COLO668 (cell line): ENCODE data around the gene MYOG.

ENCODE experiments used
- DNase-seq: peaks from one replicate; lab custom pipeline; 2025; ENCODE audit not compliant: unreplicated experiment; lab: John Stamatoyannopoulos, UW

Gene MYOG

DNA sequence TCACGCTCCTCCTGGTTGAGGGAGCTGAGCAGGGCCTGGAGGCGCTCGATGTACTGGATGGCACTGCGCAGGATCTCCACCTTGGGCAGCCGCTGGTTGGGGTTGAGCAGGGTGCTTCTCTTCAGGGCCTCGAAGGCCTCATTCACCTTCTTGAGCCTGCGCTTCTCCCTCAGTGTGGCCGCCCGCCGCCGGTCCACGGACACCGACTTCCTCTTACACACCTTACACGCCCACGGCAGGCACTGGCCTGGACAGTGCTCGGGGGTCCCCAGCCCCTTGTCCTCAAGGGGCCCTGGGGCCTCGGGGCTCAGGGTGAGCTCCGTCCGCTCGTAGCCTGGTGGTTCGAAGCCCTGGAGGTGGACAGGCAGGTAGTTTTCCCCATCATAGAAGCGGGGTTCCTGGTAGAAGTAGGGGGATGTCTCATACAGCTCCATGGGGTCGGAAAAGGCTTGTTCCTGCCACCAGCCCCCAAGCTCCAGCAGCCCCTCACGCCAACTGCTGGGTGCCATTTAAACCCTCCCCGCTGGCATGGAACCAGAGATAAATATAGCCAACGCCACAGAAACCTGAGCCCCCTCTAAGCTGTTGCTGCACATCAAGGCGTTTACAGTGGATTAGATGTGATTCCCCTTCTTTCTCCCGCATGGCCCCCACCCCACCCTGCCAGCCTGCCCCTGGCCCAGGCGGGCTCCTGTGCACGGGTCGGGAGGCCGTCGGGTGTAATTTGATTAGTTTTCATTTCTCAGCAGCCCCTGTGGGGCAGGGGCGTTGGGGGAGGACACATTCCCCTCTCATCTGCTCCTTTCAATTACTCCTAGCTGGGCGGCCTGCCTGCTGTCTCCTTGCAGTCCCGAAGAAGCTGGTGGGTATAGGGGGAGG, at the start of gene MYOG:
MYOG (minus strand) TSS at position 485 of the 879 bp plus-strand sequence; CDS start at position 434, 51 bp downstream.
- no peak for DNase-seq

- no peak for DNase-seq
Observed at GRCh38 chr1:203133970-203134725, 48.3 kb upstream of the MYOG start.

DNA sequence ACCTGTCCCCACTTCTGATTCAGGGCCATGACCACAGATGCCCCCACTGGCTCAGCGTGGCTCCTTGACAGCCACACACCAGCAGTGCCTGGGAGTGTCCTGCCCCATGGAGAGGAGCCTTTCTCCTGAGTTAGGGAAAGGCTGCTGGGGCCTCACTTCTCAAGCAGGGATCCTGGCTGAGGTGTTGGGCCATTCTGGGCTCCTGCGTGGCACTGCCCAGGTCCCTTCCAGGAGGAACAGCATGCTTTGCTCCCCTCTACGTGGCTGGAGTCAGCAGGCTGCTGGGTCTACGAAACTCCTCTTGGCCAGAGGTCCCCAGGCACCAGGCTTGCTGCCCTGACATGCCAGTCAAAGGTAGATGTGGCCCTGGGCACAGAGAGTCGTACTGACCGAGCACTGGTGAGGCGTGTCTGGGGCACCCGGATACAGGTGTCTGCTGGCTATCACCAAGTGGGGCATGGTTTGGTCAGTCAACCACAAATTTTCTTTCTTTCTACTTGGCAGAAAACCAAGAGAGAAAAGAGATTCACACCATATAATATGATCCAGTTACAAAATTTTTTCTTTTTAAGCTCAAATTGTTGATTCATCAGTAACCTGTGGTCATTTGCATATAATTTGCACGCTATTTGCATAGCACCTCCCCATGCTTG, 45.9 kb upstream of the MYOG start:
- no peak for DNase-seq

- DNase-seq = no peak
Observed at GRCh38 chr1:203130358-203130985, 44.7 kb upstream of the MYOG start.

GRCh38 chr1:203129501-203130231, 43.9 kb upstream of the MYOG start:
- peak; percentile 17 for DNase-seq

GRCh38 chr1:203128716-203129500, 43.1 kb upstream of the MYOG start:
- no peak for DNase-seq

DNA sequence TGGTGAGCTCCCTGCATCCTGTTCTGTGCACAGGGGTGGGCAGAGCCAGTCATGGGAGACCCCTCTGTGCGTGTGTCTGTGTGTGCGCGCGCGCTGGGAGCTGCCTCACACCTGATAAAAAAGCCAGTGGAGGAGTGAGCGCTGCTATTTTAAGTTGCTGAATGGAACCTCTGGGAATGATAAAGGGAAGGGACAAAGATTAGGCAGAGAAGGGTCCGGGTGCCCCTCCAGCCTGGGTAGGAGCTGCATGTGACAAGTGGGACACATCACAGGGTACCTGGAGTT, 42.6 kb upstream of the MYOG start:
- no peak for DNase-seq

DNA sequence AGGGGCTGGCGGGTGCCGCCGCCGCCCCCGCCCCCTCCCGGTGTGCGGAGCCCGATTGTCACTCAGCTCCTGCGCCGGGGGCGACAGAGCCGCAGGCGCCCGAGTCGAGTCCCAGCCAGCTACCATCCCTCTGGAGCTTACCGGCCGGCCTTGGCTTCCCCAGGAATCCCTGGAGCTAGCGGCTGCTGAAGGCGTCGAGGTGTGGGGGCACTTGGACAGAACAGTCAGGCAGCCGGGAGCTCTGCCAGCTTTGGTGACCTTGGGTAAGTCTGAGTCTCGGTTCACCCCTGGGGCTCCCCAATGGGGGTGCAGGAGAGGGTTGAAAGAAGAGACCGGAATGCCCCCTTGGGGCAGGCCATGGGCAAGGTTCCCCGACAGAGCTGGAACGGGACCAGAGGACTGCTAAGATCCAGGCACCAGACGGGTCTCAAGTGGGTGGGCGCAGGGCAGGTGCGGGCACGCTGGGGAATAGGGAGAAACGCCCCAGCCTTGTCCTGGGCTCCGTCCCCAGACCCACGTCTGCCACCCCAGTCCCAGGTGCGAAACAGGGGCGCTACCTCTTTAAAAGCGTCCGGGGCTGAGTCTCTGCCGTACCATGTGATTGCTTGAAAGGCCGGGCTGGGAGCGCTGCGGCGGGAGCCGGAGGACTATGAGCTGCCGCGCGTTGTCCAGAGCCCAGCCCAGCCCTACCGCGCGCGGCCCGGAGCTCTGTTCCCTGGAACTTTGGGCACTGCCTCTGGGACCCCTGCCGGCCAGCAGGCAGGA, 42.0 kb upstream of the MYOG start, which contains the start of gene ADORA1:
ADORA1 (plus strand) TSS at position 61 of the 765 bp plus-strand sequence. CDS start 1,116 bp downstream, outside the sequence.
- DNase-seq = peak; percentile 66

DNA sequence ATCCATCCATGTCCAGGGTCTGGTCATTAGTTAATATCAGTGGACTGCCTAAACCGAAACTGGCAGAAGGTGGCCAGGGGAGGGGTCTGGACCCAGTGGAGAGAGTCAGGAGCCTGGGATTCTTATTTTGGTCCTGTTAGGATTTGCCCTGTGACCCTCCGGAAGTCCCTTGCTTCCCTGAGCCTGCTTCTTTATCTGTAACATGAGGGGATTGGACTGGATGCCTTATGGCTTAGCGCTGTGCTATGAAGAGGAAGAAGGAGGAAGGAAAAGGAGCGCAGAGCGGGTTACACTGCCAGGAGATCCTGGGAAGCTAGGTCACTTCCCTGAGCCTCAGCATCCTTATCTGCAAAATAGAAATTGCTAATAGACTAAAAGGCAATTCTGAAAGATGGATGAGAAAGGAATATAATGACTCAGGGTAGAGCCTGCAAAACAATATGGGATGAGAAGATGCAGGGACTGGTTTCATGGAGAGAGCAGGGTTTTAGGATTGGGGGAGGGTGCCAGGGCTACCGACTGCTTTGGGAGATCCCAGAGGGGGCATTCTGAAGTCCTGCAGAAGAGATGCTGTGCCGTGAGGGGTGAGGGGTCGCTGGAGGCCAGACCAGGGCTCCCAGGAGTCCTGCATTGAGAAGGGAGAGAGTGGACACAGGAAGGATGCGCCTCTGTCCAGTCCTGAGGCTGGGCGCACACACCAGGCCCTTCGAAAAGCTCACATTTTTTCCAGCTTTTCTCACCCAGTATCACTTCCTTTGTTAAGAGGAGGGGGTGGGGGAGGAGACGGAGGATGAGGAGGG, 41.3 kb upstream of the MYOG start:
- no peak for DNase-seq

GRCh38 chr1:203126151-203126865, 40.5 kb upstream of the MYOG start:
- DNase-seq = no peak

DNA sequence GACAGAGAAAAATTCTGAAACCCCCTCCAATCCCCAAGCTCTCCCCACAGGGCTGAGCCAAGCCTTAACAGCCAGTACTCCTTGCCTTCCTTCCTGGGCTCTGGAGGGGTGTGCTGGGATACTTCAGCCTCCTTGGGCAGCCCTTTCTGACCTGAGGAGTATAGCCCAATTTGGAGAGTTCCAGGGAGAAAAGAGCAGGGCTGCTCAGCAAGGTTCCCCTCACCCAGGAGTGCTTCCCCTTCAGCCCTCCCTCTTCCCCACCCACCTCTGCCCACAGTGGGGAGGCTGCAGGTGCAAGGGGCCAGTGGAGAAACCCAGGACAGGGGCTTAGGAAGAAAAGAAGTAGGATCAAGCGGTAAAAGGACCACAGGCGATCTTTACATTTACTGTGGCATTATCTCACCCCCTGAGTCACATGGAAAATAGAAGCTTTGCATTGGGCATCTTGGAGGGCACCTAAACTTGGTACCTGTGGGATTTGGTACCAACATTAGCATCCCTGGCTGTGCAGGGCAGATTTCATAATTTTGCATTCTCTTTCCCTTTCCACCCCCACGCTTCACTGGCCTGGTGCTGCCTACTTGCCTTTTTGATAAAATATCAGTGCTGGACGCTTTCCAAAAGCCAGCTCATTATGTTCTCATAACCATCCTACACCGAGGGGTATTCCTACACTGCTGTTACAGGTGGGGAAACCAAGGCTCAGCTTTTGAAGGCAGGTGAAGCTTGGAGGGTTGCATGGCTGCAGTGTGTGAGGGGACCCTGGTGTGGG, 38.9 kb upstream of the MYOG start:
- no peak for DNase-seq

GRCh38 chr1:203124011-203124410, 38.2 kb upstream of the MYOG start:
- DNase-seq = no peak

DNA sequence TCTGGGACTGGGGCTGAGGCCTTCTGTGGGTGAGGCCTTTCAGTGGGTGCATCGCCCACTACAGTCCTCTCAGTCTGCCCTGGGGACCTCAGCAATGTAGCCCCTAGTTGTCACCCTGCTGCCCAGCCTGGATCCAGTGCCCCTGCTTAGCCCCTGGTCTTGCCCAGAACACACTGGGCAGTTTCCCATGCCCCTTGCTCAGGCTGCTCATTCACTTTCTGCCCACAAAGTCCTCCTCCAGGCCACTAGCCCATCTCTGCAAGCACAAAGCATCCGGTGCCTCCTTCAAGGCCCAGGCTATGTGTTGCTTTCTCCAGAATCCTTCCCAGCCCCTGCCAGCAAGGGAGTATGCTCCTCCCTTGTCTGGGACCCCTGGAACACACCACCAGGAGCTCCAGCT, 36.3 kb upstream of the MYOG start:
- no peak for DNase-seq

DNA sequence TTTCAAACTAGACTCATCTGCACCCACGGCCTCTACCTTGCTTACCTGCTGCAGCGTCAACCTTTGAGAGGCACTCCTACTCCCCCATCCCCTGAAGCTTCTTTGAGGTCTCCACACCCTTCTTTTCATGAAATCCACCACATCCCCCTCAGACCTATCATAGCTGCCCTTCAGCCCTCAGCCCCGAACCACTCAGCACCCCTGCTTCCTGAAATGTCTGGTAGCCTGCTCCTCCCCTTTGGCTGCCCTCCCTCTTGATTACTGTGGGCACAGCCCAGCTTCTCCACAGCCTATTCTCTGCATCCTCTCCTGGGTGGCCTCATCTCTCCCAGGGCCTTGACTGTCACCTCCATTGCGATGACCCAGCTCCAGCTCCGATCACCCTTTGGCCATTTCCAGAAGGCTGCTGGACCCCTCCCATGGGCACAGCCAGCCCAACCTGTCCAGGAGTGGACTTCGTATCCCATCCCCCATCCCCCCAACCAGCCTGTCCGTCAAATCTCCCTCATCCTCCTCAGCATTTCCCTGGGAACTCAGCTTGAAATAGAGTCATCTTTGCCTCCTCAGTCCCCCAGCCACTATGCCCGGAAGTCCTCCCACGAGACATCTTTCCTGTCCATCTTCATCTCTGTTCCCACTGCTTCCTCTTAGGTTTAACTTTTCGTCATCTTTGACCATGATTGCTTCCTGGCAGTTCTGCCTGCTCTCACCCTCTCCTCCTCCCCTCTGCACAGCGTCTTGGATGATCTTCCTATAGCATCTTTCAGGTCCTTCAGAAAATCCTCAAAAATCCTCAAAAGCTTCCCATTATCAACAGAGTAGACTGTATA, 35.6 kb upstream of the MYOG start:
- DNase-seq = no peak

GRCh38 chr1:203120325-203121153, 34.7 kb upstream of the MYOG start:
- DNase-seq = no peak
